Brain microvascular endothelial cell (primary cell): ENCODE results near the gene MYO10.
A peak's percentile ranks its signal among the peaks of the same experiment; 100 is the strongest.

Experiments
- DNase-seq: peaks from one replicate; pipeline ENCODE4 v3.0.0-alpha.2; 2020
- H3K27ac ChIP-seq: fragments of 250-450 bp; sonication (Bioruptor Pico); 2 replicates; pipeline ENCODE4 v1.5.1; 2020; ENCODE audit warnings: mild to moderate bottlenecking, moderate library complexity
- H3K27me3 ChIP-seq: fragments of 250-450 bp; sonication (Bioruptor Pico); replicated peaks from 2 replicates; pipeline ENCODE4 v1.5.1; 2020; ENCODE audit warnings: mild to moderate bottlenecking
- H3K36me3 ChIP-seq: fragments of 250-450 bp; sonication (Bioruptor Pico); replicated peaks from 2 replicates; pipeline ENCODE4 v1.5.1; 2020; ENCODE audit warnings: mild to moderate bottlenecking
- H3K4me3 ChIP-seq: 2 replicates; pipeline ENCODE4 v1.5.1; 2011; ENCODE audit warnings: low read depth, mild to moderate bottlenecking, control low read depth, low read length, moderate library complexity
- CTCF ChIP-seq: IDR thresholded peaks from 2 replicates; pipeline ENCODE4 v1.5.1; 2011; ENCODE audit warnings: low read depth, mild to moderate bottlenecking, moderate library complexity, low read length, control low read depth, inconsistent platforms; ENCODE audit errors: missing control alignments
- in situ Hi-C: cut with HindIII; loops from 2 replicates; pipeline ENCODE4 v1.10.0; 2017; ENCODE audit warnings: low sequenced_read_pairs, low pct_ligation_motif_present

MYO10 gene

GRCh38 chr5:16897284-16897704 is 38.8 kb downstream of the MYO10 start:
- in situ Hi-C loops: no loop called here
- peak; percentile 70 for DNase-seq

DNA sequence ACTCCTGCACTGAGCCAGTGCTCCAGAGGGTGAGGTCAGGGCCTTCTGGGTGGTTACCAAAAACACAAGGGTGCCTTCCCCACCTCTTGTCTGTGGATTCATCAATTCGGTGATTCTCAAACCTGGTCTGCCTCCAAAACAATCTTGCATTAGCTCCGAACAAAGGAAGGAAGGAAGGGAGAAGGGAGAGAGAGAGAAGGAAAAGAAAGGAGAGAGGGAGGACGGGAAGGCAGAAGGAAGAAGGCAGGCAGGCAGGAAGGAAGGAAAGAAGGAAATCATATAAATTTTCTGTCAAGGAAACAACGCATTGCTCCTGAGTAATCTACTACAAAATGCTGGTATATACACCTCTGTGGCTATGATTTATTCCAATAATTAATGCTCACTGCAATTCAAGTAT is 39.3 kb downstream of the MYO10 start:
- TF ChIP-seq CTCF: no peak
- DNase-seq: no peak
- Histone ChIP-seq H3K36me3 (no peaks in the 10 kb centered on the region), H3K4me3 (no peak overlapping the region), H3K27me3 (no peaks in the 10 kb centered on the region), H3K27ac (no peak overlapping the region)
- in situ Hi-C loops: no loop called here

More at GRCh38 chr5:16897284-16897704, 38.8 kb downstream of the MYO10 start:
- Histone ChIP-seq H3K4me3 (no peak overlapping the region), H3K27ac (peak overlapping the region; percentile 5), H3K27me3 (no peaks in the 10 kb centered on the region), H3K36me3 (no peaks in the 10 kb centered on the region)
- no peak for TF ChIP-seq CTCF

GRCh38 chr5:16894236-16895057 is 41.6 kb downstream of the MYO10 start:
- peak; percentile 94 for DNase-seq
- in situ Hi-C loops: no loop called here

DNA sequence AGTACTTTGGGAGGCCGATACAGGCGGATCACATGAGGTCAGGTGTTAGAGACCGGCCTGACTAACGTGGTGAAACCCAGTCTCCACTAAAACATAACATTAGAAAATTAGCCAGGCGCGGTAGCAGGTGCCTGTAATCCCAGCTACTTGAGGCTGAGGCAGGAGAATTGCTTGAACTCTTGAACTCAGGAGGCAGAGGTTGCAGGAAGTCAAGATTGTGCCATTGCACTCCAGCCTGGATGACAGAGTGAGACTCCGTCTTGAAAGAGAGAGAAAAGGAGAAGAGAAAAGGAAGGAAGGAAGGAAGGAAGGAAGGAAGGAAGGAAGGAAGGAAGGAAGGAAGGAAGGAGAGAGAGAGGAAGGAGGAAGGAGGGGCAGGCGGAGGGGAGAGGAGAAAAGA is 45.1 kb downstream of the MYO10 start:
- in situ Hi-C loops: no loop called here
- Histone ChIP-seq H3K27ac (no peak overlapping the region), H3K36me3 (no peaks in the 10 kb centered on the region)

More at GRCh38 chr5:16894236-16895057, 41.6 kb downstream of the MYO10 start:
- Histone ChIP-seq H3K4me3 (no peak overlapping the region), H3K27ac (peak overlapping the region; percentile 58), H3K27me3 (no peaks in the 10 kb centered on the region), H3K36me3 (no peaks in the 10 kb centered on the region)
- TF ChIP-seq CTCF: no peak

GRCh38 chr5:16889972-16890519 is 46.0 kb downstream of the MYO10 start:
- Histone ChIP-seq H3K4me3 (no peak overlapping the region), H3K27ac (peak overlapping the region; percentile 71), H3K36me3 (no peaks in the 10 kb centered on the region), H3K27me3 (no peaks in the 10 kb centered on the region)
- in situ Hi-C loops: no loop called here
- TF ChIP-seq CTCF: no peak
- peak; percentile 53 for DNase-seq

More for the DNA sequence above, 45.1 kb downstream of the MYO10 start:
- no peaks in the 10 kb centered on the region for H3K27me3 ChIP-seq
- no peak for TF ChIP-seq CTCF
- no peak for DNase-seq
- H3K4me3 ChIP-seq: no peak overlapping the region
